Stimulated activated CD4-positive, alpha-beta T cell treated with anti-CD3 and anti-CD28 coated beads, TNF-alpha, amount 100 ng/mL, for 1 hour (primary cell): ENCODE results near the gene PROC.

Experiments used
- DNase-seq, 3 donors: peaks; one replicate each; pipeline ENCODE4 v3.0.0-alpha.2; 2020; ENCODE audit warnings: low read depth in 3 of 3, low spot score in 1 of 3

The PROC gene

GRCh38 chr2:127418300-127419111 lies at the start of gene PROC:
Gene PROC, plus strand, starts transcription at chr2:127418427. Its CDS starts 1,516 bp downstream, at chr2:127419943.
- no peak for DNase-seq

GRCh38 chr2:127370010-127370409 lies 48.2 kb upstream of the PROC start:
- no peak for DNase-seq

- DNase-seq: no peak
Measured at GRCh38 chr2:127371037-127371436, 47.2 kb upstream of the PROC start.

DNA sequence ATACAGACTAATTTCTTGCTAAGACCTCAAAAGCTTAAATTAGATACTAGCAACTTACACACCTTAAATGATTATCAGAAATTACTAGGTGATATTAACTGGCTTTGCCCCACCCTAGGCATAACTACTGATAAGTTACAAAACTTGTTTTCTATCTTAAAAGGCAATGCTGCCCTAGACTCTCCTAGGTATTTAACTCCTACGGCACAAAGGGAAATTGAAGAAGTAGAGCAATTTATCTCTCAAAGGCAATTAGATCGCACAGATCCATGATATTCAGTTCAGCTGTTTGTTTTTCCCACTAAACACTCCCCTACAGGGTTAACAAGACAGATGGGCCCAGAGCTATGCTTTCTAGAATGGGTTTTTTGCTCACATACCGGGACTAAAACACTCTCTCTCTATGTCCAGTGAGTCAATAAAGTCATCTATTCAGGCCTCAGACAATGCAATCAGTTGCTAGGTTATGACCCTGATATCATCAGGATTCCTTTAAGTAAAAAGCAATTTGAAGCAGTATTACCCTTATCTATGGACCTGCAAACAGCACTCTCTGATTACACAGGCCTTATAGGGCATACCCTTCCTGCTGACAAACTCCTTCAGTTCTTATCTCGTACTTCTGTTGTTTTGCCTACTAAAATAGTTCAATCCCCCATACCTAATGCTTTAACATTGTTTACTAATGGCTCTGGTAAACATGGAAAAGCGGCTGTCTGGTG lies 44.7 kb upstream of the PROC start:
- DNase-seq: no peak

DNA sequence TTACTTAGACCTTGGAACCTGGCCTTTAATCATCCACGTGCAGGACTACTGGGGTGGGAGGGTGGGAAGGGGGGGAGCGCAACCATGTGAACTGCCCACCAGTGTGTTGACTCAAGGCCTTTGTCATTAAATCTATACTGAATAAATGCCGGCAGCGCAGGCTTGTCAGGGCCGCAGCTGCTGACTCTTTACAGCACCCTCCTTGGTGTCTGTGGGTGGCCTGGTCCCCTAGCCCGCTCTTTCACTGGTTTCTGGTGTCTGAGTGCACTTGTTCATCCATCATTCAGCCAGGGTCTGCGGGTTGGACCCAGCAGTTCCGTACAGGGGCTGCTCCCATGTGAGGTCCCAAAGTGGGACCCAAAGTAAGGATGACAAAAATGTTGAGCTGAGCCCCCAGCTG lies 42.0 kb upstream of the PROC start:
- no peak for DNase-seq

GRCh38 chr2:127377262-127377661 lies 41.0 kb upstream of the PROC start:
- no peak for DNase-seq

DNA sequence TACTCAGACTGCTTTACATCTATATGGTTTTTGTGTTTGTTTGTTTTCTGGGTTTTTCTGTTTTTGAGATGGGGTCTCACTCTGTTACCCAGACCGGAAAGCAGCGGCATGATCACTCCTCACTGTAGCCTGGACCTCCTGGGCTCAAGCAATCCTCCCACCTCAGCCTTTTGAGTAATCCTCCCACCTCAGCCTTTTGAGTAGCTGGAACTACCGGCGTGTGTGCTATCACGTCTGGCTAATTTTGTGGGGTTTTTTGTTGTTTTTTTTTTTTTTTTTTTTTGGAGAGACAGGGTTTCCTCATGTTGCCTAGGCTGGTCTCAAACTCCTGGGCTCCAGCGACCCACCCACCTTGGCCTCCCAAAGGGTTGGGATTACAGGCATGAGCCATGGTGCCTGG lies 39.5 kb upstream of the PROC start:
- no peak for DNase-seq

- DNase-seq: no peak
Measured at GRCh38 chr2:127379712-127380355, 38.4 kb upstream of the PROC start.

GRCh38 chr2:127381762-127382161 lies 36.5 kb upstream of the PROC start:
- no peak for DNase-seq

GRCh38 chr2:127382831-127383230 lies 35.4 kb upstream of the PROC start:
- DNase-seq: no peak

- DNase-seq: no peak
Measured at GRCh38 chr2:127384529-127384928, 33.7 kb upstream of the PROC start.

DNA sequence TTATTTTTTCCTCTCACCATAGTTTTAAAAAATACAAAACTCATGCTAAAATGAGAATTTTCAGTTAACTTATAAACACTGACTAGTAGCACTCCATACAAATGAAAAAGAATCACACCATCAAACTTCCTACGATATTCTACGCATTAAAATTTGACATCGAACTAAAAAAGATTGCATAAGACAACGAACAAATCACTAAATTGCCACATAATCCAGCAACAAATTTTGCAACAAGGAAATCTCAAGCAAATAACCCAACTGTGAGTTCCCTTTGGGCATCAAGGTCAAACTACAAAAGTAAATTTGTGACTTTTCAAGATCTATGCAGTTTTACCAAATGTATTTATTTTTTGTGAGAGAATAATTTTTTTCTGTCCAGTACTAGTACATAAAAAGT lies 32.0 kb upstream of the PROC start:
- no peak for DNase-seq

- DNase-seq: peak; percentile 63 to 65 (median 63)
Measured at GRCh38 chr2:127386764-127387654, 31.2 kb upstream of the PROC start.

- peak; percentile 91 to 97 (median 97) for DNase-seq
Measured at GRCh38 chr2:127387655-127388422, 30.4 kb upstream of the PROC start, which contains the start of gene MAP3K2. Gene MAP3K2, minus strand, starts transcription at chr2:127387975. Its CDS starts 44,846 bp downstream, at chr2:127343129.

DNA sequence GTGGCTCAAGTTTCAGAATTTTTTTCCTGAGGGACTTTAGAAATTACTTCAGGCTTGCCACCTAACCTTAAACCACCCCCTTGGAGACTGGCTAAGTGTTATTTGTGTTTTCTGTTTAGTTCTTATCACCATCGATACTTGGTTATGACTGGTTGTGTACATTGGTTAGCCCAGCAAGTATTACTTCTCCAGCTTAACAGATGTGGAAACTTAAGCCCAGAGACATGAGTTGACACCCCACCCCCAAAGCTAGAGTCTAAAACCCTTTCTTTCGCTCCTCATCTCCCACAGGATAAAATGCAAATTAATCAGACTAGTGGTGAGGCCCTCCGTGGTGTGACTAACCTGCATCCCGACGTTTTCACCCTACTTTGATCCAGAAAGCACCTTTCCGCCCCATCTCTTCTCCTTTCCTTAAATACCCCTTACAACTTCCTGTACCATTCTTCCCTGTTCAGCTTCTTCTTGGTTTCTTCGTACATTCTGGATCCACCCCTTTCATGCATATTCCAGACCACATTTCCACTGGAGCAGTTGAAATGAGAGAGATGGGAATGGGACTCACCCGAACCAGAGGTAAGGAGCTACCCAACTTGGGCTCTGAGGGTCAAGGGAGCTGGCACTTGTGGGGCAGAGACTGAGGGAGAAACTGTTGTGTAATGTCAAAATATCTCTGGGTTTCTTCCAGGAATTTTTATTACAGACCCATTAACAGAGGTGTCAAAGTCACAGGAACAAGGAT lies 29.6 kb upstream of the PROC start:
- DNase-seq: no peak

GRCh38 chr2:127389778-127390435 lies 28.3 kb upstream of the PROC start:
- no peak for DNase-seq

DNA sequence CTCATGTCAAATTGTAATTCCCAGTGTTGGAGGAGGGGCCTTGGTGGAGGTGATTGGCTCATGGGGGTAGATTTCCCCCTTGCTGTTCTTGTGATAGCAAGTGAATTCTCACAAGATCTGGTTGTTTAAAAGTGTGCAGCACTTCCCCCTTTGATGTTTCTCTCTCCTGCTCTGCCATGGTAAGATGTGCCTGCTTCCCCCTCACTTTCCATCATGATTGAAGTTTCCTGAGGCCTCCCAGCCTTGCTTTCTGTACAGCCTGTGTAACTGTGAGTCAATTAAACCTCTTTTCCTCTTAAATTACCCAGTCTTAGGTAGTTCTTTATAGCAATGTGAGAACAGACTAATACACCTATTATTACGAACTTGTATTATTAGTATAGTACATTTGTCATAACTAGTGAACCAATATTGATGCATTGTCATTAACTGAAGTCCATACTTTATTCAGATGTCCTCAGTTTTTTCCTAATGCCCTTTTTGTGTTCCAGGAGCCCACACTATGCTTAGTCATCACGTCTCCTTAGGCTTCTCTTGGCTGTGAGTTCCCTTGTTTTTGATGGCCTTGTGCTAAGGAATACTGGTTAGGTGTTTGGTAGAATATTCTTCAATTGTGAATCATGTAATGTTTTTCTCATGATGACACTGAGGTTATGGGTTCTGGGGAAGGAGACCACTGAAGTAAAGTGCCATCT lies 25.9 kb upstream of the PROC start:
- DNase-seq: no peak

DNA sequence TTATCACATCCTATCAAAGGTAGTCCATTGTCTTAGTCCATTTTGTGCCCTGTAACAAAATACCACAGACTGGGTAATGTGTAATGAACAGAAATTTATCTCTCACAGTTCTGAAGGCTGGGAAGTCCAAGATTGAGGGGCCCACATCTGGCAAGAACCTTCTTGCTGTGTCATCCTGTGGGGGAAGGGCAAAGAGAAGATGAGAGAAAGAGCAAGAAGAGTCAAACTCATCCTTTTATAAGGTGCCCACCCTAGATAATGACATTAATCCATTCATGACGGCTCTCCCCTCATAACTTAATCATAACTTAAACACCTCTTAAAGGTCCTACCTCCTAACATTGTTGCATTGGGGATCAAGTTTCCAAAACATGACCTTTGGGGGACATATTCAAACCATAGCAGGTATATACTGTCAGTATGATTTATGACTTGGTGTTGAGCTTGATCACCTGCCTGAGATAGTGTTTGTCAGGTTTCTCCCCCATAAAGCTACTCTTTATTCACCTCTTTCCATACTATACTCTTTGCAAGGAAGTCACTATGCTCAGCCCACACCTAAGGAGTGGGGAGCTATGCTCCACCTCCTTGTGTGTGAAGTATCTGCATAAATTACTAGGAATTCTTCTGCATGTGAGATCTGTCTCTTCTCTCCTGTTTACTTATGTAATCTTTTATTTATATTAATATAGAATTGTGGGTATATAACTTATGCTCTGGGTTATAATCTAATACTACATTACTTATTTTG lies 25.2 kb upstream of the PROC start:
- DNase-seq: no peak
